ENCODE results near the gene ANO4. TPM values are rescaled to one million over a fixed set of nuclear protein-coding genes. Genes with fewer than 3 reads are reported as not detected.

ANO4 gene
- total RNA-seq, 1 donor from 2014 or later: 0.74 TPM

GRCh38 chr12:100857418-100857817 is 62.8 kb downstream of the ANO4 start:
- no peaks in the 10 kb centered on the region for H3K36me3 ChIP-seq
- no peaks in the 10 kb centered on the region for H3K9me3 ChIP-seq
- H3K27me3 ChIP-seq: no peaks in the 10 kb centered on the region
- no peak for DNase-seq (ENCODE audit: extremely low spot score in 2 of 2)
- intact Hi-C loops (cut with DNase I): no loop called here
- no peaks in the 10 kb centered on the region for H3K4me1 ChIP-seq
- TF ChIP-seq POLR2A (IDR thresholded peaks at IDR 0.05): no peak
- no peak for TF ChIP-seq CTCF (IDR thresholded peaks at IDR 0.05)
- no peak for TF ChIP-seq POLR2AphosphoS5 (IDR thresholded peaks at IDR 0.05; ENCODE audit: insufficient read depth in 1 of 2, low read depth in 1 of 2)
- H3K4me3 ChIP-seq: no peak overlapping the region
- H3K27ac ChIP-seq: no peak overlapping the region

- Histone ChIP-seq H3K27ac (no peak overlapping the region), H3K4me3 (no peak overlapping the region), H3K27me3 (no peaks in the 10 kb centered on the region), H3K4me1 (no peaks in the 10 kb centered on the region), H3K9me3 (no peaks in the 10 kb centered on the region), H3K36me3 (no peaks in the 10 kb centered on the region)
- intact Hi-C loops (cut with DNase I): no loop called here
- DNase-seq (ENCODE audit: extremely low spot score in 2 of 2): no peak
- TF ChIP-seq POLR2A (IDR thresholded peaks at IDR 0.05) (no peak), POLR2AphosphoS5 (IDR thresholded peaks at IDR 0.05; ENCODE audit: insufficient read depth in 1 of 2, low read depth in 1 of 2) (no peak), CTCF (IDR thresholded peaks at IDR 0.05) (no peak)
These were observed 63.4 kb downstream of the ANO4 start for GRCh38 chr12:100857971-100858370.

- H3K4me1 ChIP-seq: no peaks in the 10 kb centered on the region
- H3K9me3 ChIP-seq: no peaks in the 10 kb centered on the region
- DNase-seq (ENCODE audit: extremely low spot score in 2 of 2): no peak
- no peak overlapping the region for H3K4me3 ChIP-seq
- TF ChIP-seq POLR2AphosphoS5 (IDR thresholded peaks at IDR 0.05; ENCODE audit: insufficient read depth in 1 of 2, low read depth in 1 of 2) (no peak), POLR2A (IDR thresholded peaks at IDR 0.05) (no peak), CTCF (IDR thresholded peaks at IDR 0.05) (no peak)
- no peaks in the 10 kb centered on the region for H3K36me3 ChIP-seq
- no peaks in the 10 kb centered on the region for H3K27me3 ChIP-seq
- intact Hi-C loops (cut with DNase I): no loop called here
- H3K27ac ChIP-seq: no peak overlapping the region
These were observed 64.1 kb downstream of the ANO4 start for GRCh38 chr12:100858656-100859055.

- intact Hi-C loops (cut with DNase I): no loop called here
- no peak for DNase-seq (ENCODE audit: extremely low spot score in 2 of 2)
- no peaks in the 10 kb centered on the region for H3K27me3 ChIP-seq
- no peaks in the 10 kb centered on the region for H3K4me1 ChIP-seq
- no peak overlapping the region for H3K27ac ChIP-seq
- H3K4me3 ChIP-seq: no peak overlapping the region
- no peaks in the 10 kb centered on the region for H3K36me3 ChIP-seq
- H3K9me3 ChIP-seq: no peaks in the 10 kb centered on the region
- TF ChIP-seq POLR2AphosphoS5 (IDR thresholded peaks at IDR 0.05; ENCODE audit: insufficient read depth in 1 of 2, low read depth in 1 of 2): no peak
- no peak for TF ChIP-seq CTCF (IDR thresholded peaks at IDR 0.05)
- TF ChIP-seq POLR2A (IDR thresholded peaks at IDR 0.05): no peak
These were observed 64.6 kb downstream of the ANO4 start for GRCh38 chr12:100859063-100859627.

- no peaks in the 10 kb centered on the region for H3K36me3 ChIP-seq
- intact Hi-C loops (cut with DNase I): no loop called here
- no peak for DNase-seq (ENCODE audit: extremely low spot score in 2 of 2)
- TF ChIP-seq POLR2A (IDR thresholded peaks at IDR 0.05): no peak
- no peak for TF ChIP-seq POLR2AphosphoS5 (IDR thresholded peaks at IDR 0.05; ENCODE audit: insufficient read depth in 1 of 2, low read depth in 1 of 2)
- no peaks in the 10 kb centered on the region for H3K27me3 ChIP-seq
- H3K27ac ChIP-seq: no peak overlapping the region
- H3K4me3 ChIP-seq: no peak overlapping the region
- no peaks in the 10 kb centered on the region for H3K4me1 ChIP-seq
- H3K9me3 ChIP-seq: no peaks in the 10 kb centered on the region
These were observed 66.0 kb downstream of the ANO4 start for GRCh38 chr12:100860611-100861010.
